Activated T-cell treated with anti-CD3 and anti-CD28 coated beads, Interleukin-2, amount 50 U/mL, for 72 hours (primary cell): ENCODE data around the gene SMARCA2. TPM values are rescaled to one million over a fixed set of nuclear protein-coding genes. Genes with fewer than 3 reads are reported as not detected.

ENCODE experiments used
- ATAC-seq, 2 donors: fragments of 150-1000 bp; cut with Tn5 transposase; replicated peaks in 1 of 2; 2 replicates each; pipeline ENCODE4 v1.10.0; 2021; ENCODE audit warnings: moderate library complexity in 2 of 2, mild to moderate bottlenecking in 1 of 2
- DNase-seq, 2 donors: peaks; one replicate each; pipeline ENCODE4 v3.0.0; 2021 to 2022; ENCODE audit warnings: mixed read lengths in 1 of 2
- H3K27ac Mint-ChIP-seq: one replicate; pipeline ENCODE4 v1.8.0; 2022; ENCODE audit warnings: mild to moderate bottlenecking, moderate library complexity, mixed read lengths
- H3K27me3 Mint-ChIP-seq: one replicate; pipeline ENCODE4 v1.8.0; 2022; ENCODE audit warnings: low read depth, mixed read lengths
- H3K36me3 Mint-ChIP-seq, 2 donors: one replicate each; pipeline ENCODE4 v1.8.0; 2022; ENCODE audit warnings: mixed read lengths in 2 of 2, mild to moderate bottlenecking in 1 of 2; ENCODE audit not compliant: insufficient read depth in 2 of 2
- H3K4me1 Mint-ChIP-seq: one replicate; pipeline ENCODE4 v1.8.0; 2022; ENCODE audit warnings: low read depth, mixed read lengths
- H3K4me3 Mint-ChIP-seq, 2 donors: one replicate each; pipeline ENCODE4 v1.8.0; 2022; ENCODE audit warnings: mild to moderate bottlenecking in 2 of 2, mixed read lengths in 2 of 2, moderate library complexity in 2 of 2
- H3K9me3 Mint-ChIP-seq, 2 donors: one replicate each; pipeline ENCODE4 v1.8.0; 2022; ENCODE audit warnings: mixed read lengths in 2 of 2
- total RNA-seq, 2 donors: library from RNA; stranded (reverse); gene quantifications; one replicate each; pipeline ENCODE4 v1.2.3, GENCODE V29; 2022

The SMARCA2 gene
- total RNA-seq, 2 donors from 2014 or later, result 117 to 120 TPM

- peak overlapping the region; percentile 84 for H3K27ac Mint-ChIP-seq
- no peak for DNase-seq
- no peaks in the 10 kb centered on the region for H3K9me3 Mint-ChIP-seq
- ATAC-seq, result peak; percentile 53 to 60
- no peaks in the 10 kb centered on the region for H3K27me3 Mint-ChIP-seq
- H3K36me3 Mint-ChIP-seq, result peaks cover 8 to 18% of the 10 kb centered on the region in 2 donors
- H3K4me1 Mint-ChIP-seq, result peaks cover 18% of the 10 kb centered on the region
- H3K4me3 Mint-ChIP-seq, result peak overlapping the region in 1 of 2 donors; percentile 41
Observed at GRCh38 chr9:2192356-2192979, 177.3 kb downstream of the SMARCA2 start.

- H3K4me3 Mint-ChIP-seq, result no peak overlapping the region
- no peaks in the 10 kb centered on the region for H3K9me3 Mint-ChIP-seq
- DNase-seq, result no peak
- H3K27ac Mint-ChIP-seq, result peak overlapping the region; percentile 4
- peaks cover 11 to 18% of the 10 kb centered on the region in 2 donors for H3K36me3 Mint-ChIP-seq
- no peaks in the 10 kb centered on the region for H3K27me3 Mint-ChIP-seq
- ATAC-seq, result no peak
- peaks cover 20% of the 10 kb centered on the region for H3K4me1 Mint-ChIP-seq
Observed at GRCh38 chr9:2193552-2193951, 178.4 kb downstream of the SMARCA2 start.

- peaks cover 14 to 17% of the 10 kb centered on the region in 2 donors for H3K36me3 Mint-ChIP-seq
- peaks cover 3 to 6% of the 10 kb centered on the region in 2 donors for H3K9me3 Mint-ChIP-seq
- no peak for ATAC-seq
- H3K4me3 Mint-ChIP-seq, result no peak overlapping the region
- no peaks in the 10 kb centered on the region for H3K27me3 Mint-ChIP-seq
- peaks cover 29% of the 10 kb centered on the region for H3K4me1 Mint-ChIP-seq
- no peak for DNase-seq
- no peak overlapping the region for H3K27ac Mint-ChIP-seq
Observed at GRCh38 chr9:2195211-2195610, 180.1 kb downstream of the SMARCA2 start.

- Mint-ChIP-seq H3K4me3 (no peak overlapping the region), H3K36me3 (peaks cover 18 to 25% of the 10 kb centered on the region in 2 donors), H3K27ac (no peak overlapping the region), H3K4me1 (peaks cover 21% of the 10 kb centered on the region), H3K27me3 (no peaks in the 10 kb centered on the region), H3K9me3 (peaks cover 9% of the 10 kb centered on the region in 2 donors)
- DNase-seq (no peak), ATAC-seq (no peak)
Observed at GRCh38 chr9:2196757-2197156, 181.6 kb downstream of the SMARCA2 start.

GRCh38 chr9:2198956-2199635, 183.9 kb downstream of the SMARCA2 start:
- no peak for ATAC-seq
- Mint-ChIP-seq H3K36me3 (peaks cover 15 to 19% of the 10 kb centered on the region in 2 donors), H3K27ac (no peak overlapping the region)

GRCh38 chr9:2199999-2200796, 185.1 kb downstream of the SMARCA2 start:
- no peaks in the 10 kb centered on the region for H3K27me3 Mint-ChIP-seq

More at GRCh38 chr9:2198956-2199635, 183.9 kb downstream of the SMARCA2 start:
- Mint-ChIP-seq H3K4me3 (no peak overlapping the region), H3K27me3 (no peaks in the 10 kb centered on the region), H3K9me3 (peaks cover 9 to 12% of the 10 kb centered on the region in 2 donors), H3K4me1 (peaks cover 11% of the 10 kb centered on the region)
- no peak for DNase-seq

GRCh38 chr9:2208465-2208864, 193.3 kb downstream of the SMARCA2 start:
- no peaks in the 10 kb centered on the region for H3K36me3 Mint-ChIP-seq
- H3K27ac Mint-ChIP-seq, result no peak overlapping the region
- H3K4me1 Mint-ChIP-seq, result peaks cover 6% of the 10 kb centered on the region
- DNase-seq (no peak), ATAC-seq (no peak)
- H3K27me3 Mint-ChIP-seq, result no peaks in the 10 kb centered on the region
- H3K4me3 Mint-ChIP-seq, result no peak overlapping the region
- no peaks in the 10 kb centered on the region for H3K9me3 Mint-ChIP-seq

More at GRCh38 chr9:2199999-2200796, 185.1 kb downstream of the SMARCA2 start:
- H3K27ac Mint-ChIP-seq, result no peak overlapping the region
- no peak for DNase-seq
- H3K4me3 Mint-ChIP-seq, result no peak overlapping the region
- ATAC-seq, result no peak
- H3K36me3 Mint-ChIP-seq, result peaks cover 15 to 16% of the 10 kb centered on the region in 2 donors
- peaks cover 9 to 12% of the 10 kb centered on the region in 2 donors for H3K9me3 Mint-ChIP-seq
- peaks cover 11% of the 10 kb centered on the region for H3K4me1 Mint-ChIP-seq

GRCh38 chr9:2208991-2209390, 193.8 kb downstream of the SMARCA2 start:
- DNase-seq (no peak), ATAC-seq (no peak)
- Mint-ChIP-seq H3K4me1 (peaks cover 6% of the 10 kb centered on the region), H3K9me3 (no peaks in the 10 kb centered on the region), H3K36me3 (no peaks in the 10 kb centered on the region), H3K27ac (no peak overlapping the region), H3K27me3 (no peaks in the 10 kb centered on the region), H3K4me3 (no peak overlapping the region)

GRCh38 chr9:2209400-2209799, 194.3 kb downstream of the SMARCA2 start:
- H3K4me3 Mint-ChIP-seq, result no peak overlapping the region
- ATAC-seq, result no peak
- no peaks in the 10 kb centered on the region for H3K36me3 Mint-ChIP-seq
- H3K9me3 Mint-ChIP-seq, result no peaks in the 10 kb centered on the region
- no peak for DNase-seq
- H3K4me1 Mint-ChIP-seq, result peaks cover 6% of the 10 kb centered on the region
- H3K27me3 Mint-ChIP-seq, result no peaks in the 10 kb centered on the region
- H3K27ac Mint-ChIP-seq, result no peak overlapping the region

GRCh38 chr9:2210201-2210600, 195.1 kb downstream of the SMARCA2 start:
- peaks cover 6% of the 10 kb centered on the region for H3K4me1 Mint-ChIP-seq
- H3K4me3 Mint-ChIP-seq, result no peak overlapping the region
- ATAC-seq (no peak), DNase-seq (no peak)
- no peaks in the 10 kb centered on the region for H3K27me3 Mint-ChIP-seq
- H3K9me3 Mint-ChIP-seq, result no peaks in the 10 kb centered on the region
- H3K36me3 Mint-ChIP-seq, result no peaks in the 10 kb centered on the region
- no peak overlapping the region for H3K27ac Mint-ChIP-seq

- no peaks in the 10 kb centered on the region for H3K36me3 Mint-ChIP-seq
- ATAC-seq, result no peak
Observed at GRCh38 chr9:2213830-2214468, 198.8 kb downstream of the SMARCA2 start.

GRCh38 chr9:2214707-2215106, 199.6 kb downstream of the SMARCA2 start:
- no peaks in the 10 kb centered on the region for H3K4me1 Mint-ChIP-seq

More at GRCh38 chr9:2213830-2214468, 198.8 kb downstream of the SMARCA2 start:
- Mint-ChIP-seq H3K27ac (no peak overlapping the region), H3K27me3 (no peaks in the 10 kb centered on the region), H3K4me1 (peaks cover 6% of the 10 kb centered on the region), H3K9me3 (no peaks in the 10 kb centered on the region), H3K4me3 (no peak overlapping the region)
- DNase-seq, result no peak

More at GRCh38 chr9:2214707-2215106, 199.6 kb downstream of the SMARCA2 start:
- H3K9me3 Mint-ChIP-seq, result no peaks in the 10 kb centered on the region
- H3K4me3 Mint-ChIP-seq, result no peak overlapping the region
- ATAC-seq (no peak), DNase-seq (no peak)
- no peaks in the 10 kb centered on the region for H3K36me3 Mint-ChIP-seq
- no peaks in the 10 kb centered on the region for H3K27me3 Mint-ChIP-seq
- H3K27ac Mint-ChIP-seq, result no peak overlapping the region
